ENCODE results near the gene FNBP1.

FNBP1 gene

DNA sequence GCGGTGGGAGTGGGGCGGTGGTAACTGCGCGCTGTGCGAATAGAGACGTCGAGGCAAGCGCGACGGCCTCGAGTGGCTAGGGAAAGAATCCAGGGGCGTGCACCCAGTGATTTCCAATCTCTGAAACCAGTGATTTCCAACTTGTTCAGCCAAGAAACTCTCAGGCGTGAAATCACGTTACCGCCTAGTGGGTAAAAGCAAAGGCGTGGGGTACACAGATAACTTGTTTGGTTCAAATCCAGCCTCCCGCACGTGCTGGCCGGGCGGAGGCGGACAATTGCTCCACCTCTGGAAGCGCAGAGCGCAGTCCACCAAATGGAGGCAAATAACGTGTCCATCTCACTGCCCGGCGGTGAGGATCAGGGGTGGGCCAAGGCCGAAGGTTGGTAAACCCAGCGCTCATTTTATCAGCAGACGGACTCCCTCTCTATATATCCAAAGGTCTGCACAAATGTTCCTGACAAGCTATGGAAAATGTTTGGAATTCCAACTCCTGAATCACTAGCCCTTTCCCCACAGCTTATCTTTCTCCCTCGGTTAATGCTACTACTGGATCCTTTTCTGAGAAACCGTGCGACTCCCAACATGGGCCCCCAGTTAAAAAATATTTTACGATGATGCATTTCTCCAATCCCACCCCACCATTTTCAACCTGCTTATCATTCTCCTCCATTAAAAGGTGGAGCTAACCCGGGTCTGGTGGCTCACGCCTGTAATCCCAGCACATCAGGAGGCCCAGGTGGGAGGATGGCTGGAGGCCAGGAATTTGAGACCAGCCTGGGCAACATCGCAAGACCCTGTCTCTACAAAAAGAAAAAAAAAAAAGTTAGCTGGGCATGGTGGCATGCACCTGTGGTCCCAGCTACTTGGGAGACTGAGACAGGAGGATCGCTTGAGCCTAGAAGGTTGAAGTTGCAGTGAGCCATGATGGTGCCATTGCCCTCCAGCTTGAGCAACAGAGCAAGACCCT is 950 bp upstream of the FNBP1 start:
- no peaks in the 10 kb centered on the region for H3K36me3 ChIP-seq (replicated peaks; ENCODE audit: insufficient read depth, low read length)
- peak overlapping the region; percentile 36 for H2AFZ ChIP-seq (ENCODE audit: low read length)
- peak overlapping the region; percentile 9; the same call in 1 of the 2 replicates for H3K9ac ChIP-seq (ENCODE audit: low read length)
- peaks cover 25% of the 10 kb centered on the region for H3K79me2 ChIP-seq (ENCODE audit: low read length)
- H3K9me3 ChIP-seq (replicated peaks; ENCODE audit: insufficient read depth, low read length) = no peaks in the 10 kb centered on the region
- H3K27ac ChIP-seq (ENCODE audit: low read length) = no peak overlapping the region
- peak overlapping the region; percentile 64 for H3K4me3 ChIP-seq (ENCODE audit: low read length)
- H4K20me1 ChIP-seq (ENCODE audit: insufficient read depth, low read length) = no peaks in the 10 kb centered on the region; the same call in 1 of the 2 replicates
- peaks cover 24% of the 10 kb centered on the region for H3K4me1 ChIP-seq (ENCODE audit: low read length)
- peaks cover 11% of the 10 kb centered on the region; the same call in 1 of the 2 replicates for H3K27me3 ChIP-seq (replicated peaks; ENCODE audit: insufficient read depth, low read length)
- no peak for DNase-seq
- H3K9me2 ChIP-seq (replicated peaks; ENCODE audit: insufficient read depth, low read length) = no peaks in the 10 kb centered on the region
- peak overlapping the region; percentile 74 for H3K4me2 ChIP-seq (ENCODE audit: low read depth, low read length)
- peaks cover 8% of the 10 kb centered on the region for H3F3A ChIP-seq (ENCODE audit: insufficient read depth, low read length)
- TF ChIP-seq EZH2phosphoT487 (IDR thresholded peaks at IDR 0.05; ENCODE audit: low read length) (no peak), EZH2 (optimal IDR thresholded peaks at IDR 0.05; ENCODE audit: low read depth, low read length) (no peak)
- TF ChIP-seq, protein P1, sequence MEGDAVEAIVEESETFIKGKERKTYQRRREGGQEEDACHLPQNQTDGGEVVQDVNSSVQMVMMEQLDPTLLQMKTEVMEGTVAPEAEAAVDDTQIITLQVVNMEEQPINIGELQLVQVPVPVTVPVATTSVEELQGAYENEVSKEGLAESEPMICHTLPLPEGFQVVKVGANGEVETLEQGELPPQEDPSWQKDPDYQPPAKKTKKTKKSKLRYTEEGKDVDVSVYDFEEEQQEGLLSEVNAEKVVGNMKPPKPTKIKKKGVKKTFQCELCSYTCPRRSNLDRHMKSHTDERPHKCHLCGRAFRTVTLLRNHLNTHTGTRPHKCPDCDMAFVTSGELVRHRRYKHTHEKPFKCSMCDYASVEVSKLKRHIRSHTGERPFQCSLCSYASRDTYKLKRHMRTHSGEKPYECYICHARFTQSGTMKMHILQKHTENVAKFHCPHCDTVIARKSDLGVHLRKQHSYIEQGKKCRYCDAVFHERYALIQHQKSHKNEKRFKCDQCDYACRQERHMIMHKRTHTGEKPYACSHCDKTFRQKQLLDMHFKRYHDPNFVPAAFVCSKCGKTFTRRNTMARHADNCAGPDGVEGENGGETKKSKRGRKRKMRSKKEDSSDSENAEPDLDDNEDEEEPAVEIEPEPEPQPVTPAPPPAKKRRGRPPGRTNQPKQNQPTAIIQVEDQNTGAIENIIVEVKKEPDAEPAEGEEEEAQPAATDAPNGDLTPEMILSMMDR (IDR thresholded peaks at IDR 0.05; ENCODE audit: low read length) = no peak

DNA sequence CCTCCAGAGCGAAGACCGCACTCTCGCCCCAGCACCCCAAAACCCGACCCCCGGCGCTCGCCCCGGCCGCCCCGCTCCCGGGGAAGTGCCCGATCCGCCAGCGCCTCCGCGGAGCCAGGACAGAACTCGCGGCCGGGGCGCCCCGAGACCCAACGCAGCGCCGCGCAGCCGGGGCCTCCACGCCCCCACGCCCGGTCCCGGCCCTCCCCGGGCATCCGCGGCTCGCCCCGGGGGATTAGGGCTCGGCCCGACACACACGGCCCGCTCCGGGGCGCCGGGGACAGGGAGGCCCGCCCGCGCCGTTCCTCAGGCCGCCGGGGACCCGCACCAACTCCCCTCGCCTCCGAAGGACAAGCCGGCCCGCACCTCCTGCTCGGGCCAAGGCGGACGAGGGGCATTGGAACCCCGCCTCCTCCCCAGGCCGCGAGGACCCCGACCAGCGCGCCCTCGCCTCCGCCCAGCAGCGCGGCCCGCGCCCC is 544 bp downstream of the FNBP1 start:
- Histone ChIP-seq H2AFZ (ENCODE audit: low read length) (no peak overlapping the region), H3K4me3 (ENCODE audit: low read length) (peak overlapping the region; percentile 63), H4K20me1 (ENCODE audit: insufficient read depth, low read length) (no peaks in the 10 kb centered on the region; the same call in 1 of the 2 replicates), H3F3A (ENCODE audit: insufficient read depth, low read length) (peaks cover 8% of the 10 kb centered on the region), H3K79me2 (ENCODE audit: low read length) (peaks cover 35% of the 10 kb centered on the region), H3K9me2 (replicated peaks; ENCODE audit: insufficient read depth, low read length) (no peaks in the 10 kb centered on the region), H3K27ac (ENCODE audit: low read length) (no peak overlapping the region), H3K27me3 (replicated peaks; ENCODE audit: insufficient read depth, low read length) (peaks cover 11% of the 10 kb centered on the region; the same call in 1 of the 2 replicates), H3K36me3 (replicated peaks; ENCODE audit: insufficient read depth, low read length) (no peaks in the 10 kb centered on the region), H3K4me1 (ENCODE audit: low read length) (peaks cover 25% of the 10 kb centered on the region), H3K9me3 (replicated peaks; ENCODE audit: insufficient read depth, low read length) (no peaks in the 10 kb centered on the region), H3K9ac (ENCODE audit: low read length) (peak overlapping the region; percentile 69), H3K4me2 (ENCODE audit: low read depth, low read length) (peak overlapping the region; percentile 62)
- peak; percentile 18 for DNase-seq
- TF ChIP-seq EZH2phosphoT487 (IDR thresholded peaks at IDR 0.05; ENCODE audit: low read length) = no peak
- TF ChIP-seq, protein P1 (IDR thresholded peaks at IDR 0.05; ENCODE audit: low read length) = no peak
- no peak for TF ChIP-seq EZH2 (optimal IDR thresholded peaks at IDR 0.05; ENCODE audit: low read depth, low read length)

DNA sequence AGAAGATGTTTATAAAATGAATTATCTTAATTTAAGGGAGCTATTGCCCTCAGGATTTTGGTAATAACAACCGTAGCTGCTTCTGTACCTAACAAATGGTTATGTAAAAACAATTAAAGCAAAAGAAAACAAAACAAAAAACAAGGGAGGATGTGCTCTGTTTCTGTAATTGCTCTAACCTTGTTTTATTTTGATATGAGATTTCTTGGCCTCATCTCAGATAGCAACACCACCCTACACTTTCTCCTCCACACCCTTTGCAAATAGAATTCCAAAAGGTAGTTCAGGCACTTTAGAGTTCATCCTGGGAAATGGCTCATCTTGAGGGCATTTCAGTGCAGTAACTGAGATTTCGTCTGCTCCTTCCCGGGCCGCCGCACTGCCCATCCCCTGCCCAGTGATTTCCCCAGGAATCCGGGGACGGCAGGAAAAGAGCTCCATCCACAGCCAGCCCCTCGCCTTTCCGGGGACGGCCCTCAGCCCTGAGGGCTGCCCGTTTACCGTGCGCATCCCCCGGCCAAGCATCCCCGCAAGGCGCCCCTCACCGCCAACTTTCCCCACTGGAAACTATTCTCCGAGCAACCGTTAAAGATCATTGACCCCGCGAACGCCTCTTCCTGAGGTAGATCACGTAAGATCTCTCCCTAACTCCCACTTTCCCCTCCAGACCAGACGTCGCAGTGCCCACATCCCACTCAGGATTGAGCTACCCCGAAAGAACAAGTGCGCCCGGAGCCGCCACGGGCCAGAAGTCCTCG is 1.2 kb downstream of the FNBP1 start:
- Histone ChIP-seq H3K27me3 (replicated peaks; ENCODE audit: insufficient read depth, low read length) (peaks cover 11% of the 10 kb centered on the region; the same call in 1 of the 2 replicates), H3K9me3 (replicated peaks; ENCODE audit: insufficient read depth, low read length) (no peaks in the 10 kb centered on the region), H3F3A (ENCODE audit: insufficient read depth, low read length) (peaks cover 8% of the 10 kb centered on the region), H3K9ac (ENCODE audit: low read length) (peak overlapping the region; percentile 69; the same call in 1 of the 2 replicates), H3K4me3 (ENCODE audit: low read length) (peak overlapping the region; percentile 63), H3K27ac (ENCODE audit: low read length) (no peak overlapping the region), H3K36me3 (replicated peaks; ENCODE audit: insufficient read depth, low read length) (no peaks in the 10 kb centered on the region), H3K79me2 (ENCODE audit: low read length) (peaks cover 39% of the 10 kb centered on the region), H3K4me2 (ENCODE audit: low read depth, low read length) (peak overlapping the region; percentile 62), H3K9me2 (replicated peaks; ENCODE audit: insufficient read depth, low read length) (no peaks in the 10 kb centered on the region), H3K4me1 (ENCODE audit: low read length) (peaks cover 25% of the 10 kb centered on the region), H4K20me1 (ENCODE audit: insufficient read depth, low read length) (no peaks in the 10 kb centered on the region; the same call in 1 of the 2 replicates), H2AFZ (ENCODE audit: low read length) (no peak overlapping the region)
- TF ChIP-seq EZH2 (optimal IDR thresholded peaks at IDR 0.05; ENCODE audit: low read depth, low read length) = no peak
- no peak for TF ChIP-seq EZH2phosphoT487 (IDR thresholded peaks at IDR 0.05; ENCODE audit: low read length)
- TF ChIP-seq, protein P1 (IDR thresholded peaks at IDR 0.05; ENCODE audit: low read length) = no peak
- no peak for DNase-seq
